CD4-positive, alpha-beta T cell (primary cell): ENCODE measurements around the gene NUBPL. TPM values are rescaled to one million over a fixed set of nuclear protein-coding genes. Genes with fewer than 3 reads are reported as not detected.

Experiments
- ATAC-seq: fragments of 200-7000 bp; cut with Tn5 transposase; one replicate; pipeline ENCODE4 v1.10.0; 2022; ENCODE audit warnings: mild to moderate bottlenecking; ENCODE audit not compliant: poor library complexity
- CTCF ChIA-PET: fragments of 350-600 bp; sonication (Branson Sonifier 250); formaldehyde crosslinking; loops from one replicate; lab custom pipeline; 2021; ENCODE audit warnings: antibody characterized with exemption, inconsistent platforms; lab: Charles Lee
- POLR2A ChIA-PET: fragments of 350-600 bp; sonication (Branson Sonifier 250); formaldehyde crosslinking; loops from one replicate; lab custom pipeline; 2021; ENCODE audit warnings: antibody characterized with exemption, inconsistent platforms; lab: Charles Lee
- DNase-seq, 14 experiments: peaks; one replicate each; pipeline ENCODE4 v3.0.0-alpha.2; 2013 to 2020; ENCODE audit warnings: mixed read lengths in 2 of 14
- H3K27ac ChIP-seq, 2 donors: one replicate each; pipeline versions ENCODE4 v1.5.1 to v1.7.0; 2013; ENCODE audit warnings: low read length in 2 of 2, low read depth in 1 of 2, mild to moderate bottlenecking in 1 of 2
- H3K27me3 ChIP-seq, 2 experiments: 1 replicate in 1 of 2; 2 replicates in 1 of 2; pipeline versions ENCODE4 v1.6.1 to v1.7.0; 2013; ENCODE audit warnings: low read length in 2 of 2, control low read depth in 1 of 2, mild to moderate bottlenecking in 1 of 2, moderate library complexity in 1 of 2; ENCODE audit not compliant: insufficient read depth in 2 of 2, control insufficient read depth in 1 of 2
- H3K36me3 ChIP-seq: one replicate; pipeline ENCODE4 v1.6.1; 2013; ENCODE audit warnings: low read length, control low read depth; ENCODE audit not compliant: insufficient read depth
- H3K4me1 ChIP-seq: one replicate; pipeline ENCODE4 v1.6.1; 2013; ENCODE audit warnings: low read length, control low read depth; ENCODE audit not compliant: insufficient read depth
- H3K4me3 ChIP-seq: one replicate; pipeline ENCODE4 v1.5.1; 2013; ENCODE audit warnings: mild to moderate bottlenecking, low read length, moderate library complexity
- H3K9me3 ChIP-seq, 2 experiments: 1 replicate in 1 of 2; 2 replicates in 1 of 2; pipeline versions ENCODE4 v1.6.1 to v1.7.0; 2013; ENCODE audit warnings: low read length in 2 of 2, mild to moderate bottlenecking in 2 of 2, control low read depth in 1 of 2, moderate library complexity in 1 of 2; ENCODE audit not compliant: control insufficient read depth in 1 of 2, insufficient read depth in 1 of 2
- H3K27ac Mint-ChIP-seq: one replicate; pipeline ENCODE4 v1.8.0; 2020; ENCODE audit warnings: mixed read lengths
- H3K27me3 Mint-ChIP-seq: one replicate; pipeline ENCODE4 v1.8.0; 2021; ENCODE audit warnings: mixed read lengths
- H3K36me3 Mint-ChIP-seq: one replicate; pipeline ENCODE4 v1.8.0; 2021; ENCODE audit warnings: low read depth, mixed read lengths
- H3K4me1 Mint-ChIP-seq: one replicate; pipeline ENCODE4 v1.8.0; 2021; ENCODE audit warnings: low read depth, mixed read lengths
- H3K4me3 Mint-ChIP-seq: one replicate; pipeline ENCODE4 v1.8.0; 2020; ENCODE audit warnings: mild to moderate bottlenecking, mixed read lengths
- H3K9me3 Mint-ChIP-seq: one replicate; pipeline ENCODE4 v1.8.0; 2020; ENCODE audit warnings: mixed read lengths
- intact Hi-C, 2 experiments: fragments of 100-400 bp; cut with DNase I in 1 of 2; cut with micrococcal nuclease in 1 of 2; formaldehyde crosslinking; loops; one replicate each; pipeline versions ENCODE4 v1.15.1 to v1.9.0; 2023 to 2025; cut with DNase I, micrococcal nuclease
- total RNA-seq, 174 experiments: library from RNA in 2 of 174; stranded (reverse) in 2 of 174; gene quantifications; one replicate each; pipeline ENCODE4 v1.2.3 and lab custom pipeline; 2021 to 2026
- TF ChIP-seq, protein P1 (sequence below): fragments of 200-600 bp; IDR thresholded peaks from one replicate; pipeline ENCODE4 v1.8.0; 2022; ENCODE audit warnings: antibody characterized with exemption, mild to moderate bottlenecking

The NUBPL gene
- total RNA-seq, 2 experiments from 2014 or later: 7.2 to 8.2 TPM

DNA sequence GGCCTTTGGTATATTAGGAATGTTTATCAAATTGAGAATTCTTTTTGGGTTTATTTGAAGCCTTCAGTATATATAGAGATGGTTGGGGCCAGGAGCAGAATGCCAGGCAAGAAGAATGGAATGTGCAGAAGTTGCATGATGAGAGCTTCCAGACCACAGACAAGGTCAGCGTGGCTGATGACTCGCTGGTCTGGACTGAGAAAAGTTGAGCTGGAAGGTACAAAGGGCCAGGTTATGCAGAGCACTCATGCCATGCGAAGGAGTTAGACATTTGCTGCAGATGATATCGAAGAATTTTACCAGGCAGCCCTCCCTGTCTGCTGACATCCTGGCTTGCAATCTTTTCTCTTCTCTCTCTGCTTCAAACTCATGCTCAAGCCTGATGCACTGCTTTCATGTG is 319.7 kb downstream of the NUBPL start:
- no peak overlapping the region for H3K27ac ChIP-seq
- Mint-ChIP-seq H3K27me3 (peaks cover 8% of the 10 kb centered on the region), H3K4me1 (no peaks in the 10 kb centered on the region), H3K9me3 (no peaks in the 10 kb centered on the region), H3K36me3 (no peaks in the 10 kb centered on the region), H3K4me3 (no peak overlapping the region), H3K27ac (no peak overlapping the region)
- ATAC-seq (no peak), DNase-seq (no peak)
- H3K36me3 ChIP-seq: no peaks in the 10 kb centered on the region
- intact Hi-C loops: no loop called here
- H3K4me1 ChIP-seq: no peaks in the 10 kb centered on the region
- H3K9me3 ChIP-seq: no peaks in the 10 kb centered on the region
- H3K27me3 ChIP-seq: no peaks in the 10 kb centered on the region
- TF ChIP-seq, protein P1, sequence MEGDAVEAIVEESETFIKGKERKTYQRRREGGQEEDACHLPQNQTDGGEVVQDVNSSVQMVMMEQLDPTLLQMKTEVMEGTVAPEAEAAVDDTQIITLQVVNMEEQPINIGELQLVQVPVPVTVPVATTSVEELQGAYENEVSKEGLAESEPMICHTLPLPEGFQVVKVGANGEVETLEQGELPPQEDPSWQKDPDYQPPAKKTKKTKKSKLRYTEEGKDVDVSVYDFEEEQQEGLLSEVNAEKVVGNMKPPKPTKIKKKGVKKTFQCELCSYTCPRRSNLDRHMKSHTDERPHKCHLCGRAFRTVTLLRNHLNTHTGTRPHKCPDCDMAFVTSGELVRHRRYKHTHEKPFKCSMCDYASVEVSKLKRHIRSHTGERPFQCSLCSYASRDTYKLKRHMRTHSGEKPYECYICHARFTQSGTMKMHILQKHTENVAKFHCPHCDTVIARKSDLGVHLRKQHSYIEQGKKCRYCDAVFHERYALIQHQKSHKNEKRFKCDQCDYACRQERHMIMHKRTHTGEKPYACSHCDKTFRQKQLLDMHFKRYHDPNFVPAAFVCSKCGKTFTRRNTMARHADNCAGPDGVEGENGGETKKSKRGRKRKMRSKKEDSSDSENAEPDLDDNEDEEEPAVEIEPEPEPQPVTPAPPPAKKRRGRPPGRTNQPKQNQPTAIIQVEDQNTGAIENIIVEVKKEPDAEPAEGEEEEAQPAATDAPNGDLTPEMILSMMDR: no peak
- ChIA-PET CTCF (no interaction called here), POLR2A (no interaction called here)
- H3K4me3 ChIP-seq: no peak overlapping the region

DNA sequence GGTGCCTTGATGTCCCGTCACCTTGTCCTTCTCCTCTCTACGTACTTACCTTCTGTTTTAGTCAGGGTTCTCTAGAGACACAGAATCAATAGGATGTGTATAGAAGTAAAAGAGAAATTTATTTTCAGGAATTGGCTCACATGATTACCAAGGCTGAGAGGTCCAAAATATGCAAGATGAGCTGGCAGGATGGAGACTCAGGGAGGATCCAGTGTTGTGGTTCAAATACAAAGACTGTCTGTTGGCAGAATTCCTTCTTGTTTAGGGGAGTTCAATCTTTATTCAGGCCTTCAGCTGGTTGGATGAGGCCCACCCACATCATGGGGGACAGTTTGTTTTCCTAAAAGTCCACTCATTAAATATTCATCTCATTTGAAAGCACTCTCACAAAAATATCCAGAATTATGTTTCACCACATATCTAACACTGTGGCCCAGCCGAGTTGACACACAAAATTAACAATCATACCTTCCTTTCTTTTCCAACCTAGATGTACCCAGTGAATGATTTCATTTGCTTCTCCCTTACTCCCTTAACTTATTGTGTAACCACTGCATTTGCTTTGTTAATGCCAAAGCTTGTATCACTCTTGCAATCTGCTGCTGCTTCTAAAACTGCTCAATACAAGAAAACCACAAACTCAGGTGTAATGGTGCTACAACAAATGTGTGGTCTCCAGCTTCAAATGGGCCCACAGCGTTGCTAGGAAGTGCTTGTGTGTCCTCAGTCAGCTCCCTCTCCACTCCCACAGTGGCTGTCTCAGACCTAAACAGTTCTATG is 320.5 kb downstream of the NUBPL start:
- no peaks in the 10 kb centered on the region for H3K4me1 ChIP-seq
- H3K36me3 ChIP-seq: no peaks in the 10 kb centered on the region
- POLR2A ChIA-PET: no interaction called here
- H3K27me3 Mint-ChIP-seq: peaks cover 8% of the 10 kb centered on the region
- CTCF ChIA-PET: no interaction called here
- H3K9me3 Mint-ChIP-seq: no peaks in the 10 kb centered on the region
- no peak overlapping the region for H3K4me3 ChIP-seq
- H3K27ac Mint-ChIP-seq: no peak overlapping the region
- intact Hi-C loops: no loop called here
- H3K9me3 ChIP-seq: no peaks in the 10 kb centered on the region
- H3K27ac ChIP-seq: no peak overlapping the region
- DNase-seq (no peak), ATAC-seq (no peak)
- TF ChIP-seq, protein P1: no peak
- H3K4me1 Mint-ChIP-seq: no peaks in the 10 kb centered on the region
- no peaks in the 10 kb centered on the region for H3K36me3 Mint-ChIP-seq
- no peaks in the 10 kb centered on the region for H3K27me3 ChIP-seq
- no peak overlapping the region for H3K4me3 Mint-ChIP-seq

DNA sequence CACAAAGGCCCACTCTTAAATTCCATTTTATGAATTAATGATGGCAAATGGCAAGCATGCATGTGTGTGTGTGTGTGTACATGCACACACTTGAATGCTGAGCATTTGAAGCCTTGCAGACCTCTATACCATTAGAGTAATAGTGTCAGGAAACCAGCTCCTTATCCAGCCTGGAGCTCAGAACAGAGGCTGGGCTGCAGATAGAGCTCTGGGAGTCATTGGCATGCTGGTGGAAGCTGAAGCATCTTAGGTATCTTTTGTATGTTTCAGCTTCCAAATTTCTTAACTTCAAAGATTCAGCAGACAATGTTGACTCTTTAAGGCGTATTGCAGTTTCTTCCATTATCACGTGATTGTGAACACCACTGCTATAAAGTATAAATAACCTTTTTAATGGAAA is 323.0 kb downstream of the NUBPL start:
- ATAC-seq: no peak
- no peaks in the 10 kb centered on the region for H3K27me3 Mint-ChIP-seq
- no peak for DNase-seq
- Histone ChIP-seq H3K4me3 (no peak overlapping the region), H3K9me3 (no peaks in the 10 kb centered on the region), H3K4me1 (no peaks in the 10 kb centered on the region), H3K36me3 (no peaks in the 10 kb centered on the region), H3K27me3 (no peaks in the 10 kb centered on the region), H3K27ac (no peak overlapping the region)
- no peaks in the 10 kb centered on the region for H3K9me3 Mint-ChIP-seq
- no peaks in the 10 kb centered on the region for H3K4me1 Mint-ChIP-seq
- H3K36me3 Mint-ChIP-seq: no peaks in the 10 kb centered on the region
- TF ChIP-seq, protein P1: no peak
- no peak overlapping the region for H3K4me3 Mint-ChIP-seq
- no peak overlapping the region for H3K27ac Mint-ChIP-seq
- ChIA-PET POLR2A (no interaction called here), CTCF (no interaction called here)
- intact Hi-C loops: no loop called here
